Left renal pelvis (tissue), 4 donors: ENCODE data around the gene NFILZ. TPM values are rescaled to one million over a fixed set of nuclear protein-coding genes. Genes with fewer than 3 reads are reported as not detected.
"Not testable (repeated sequence)": the region's sequence is repeated elsewhere in the genome, so short reads cannot be mapped to it uniquely, and the experiment has no call there.

Experiments used
- DNase-seq, 4 donors: peaks; one replicate each; pipeline ENCODE4 v3.0.0-alpha.2; 2013; ENCODE audit warnings: low read depth in 4 of 4, low spot score in 3 of 4
- polyA plus RNA-seq, 4 donors: library from polyadenylated mRNA; unstranded; fragments of 120-200 nt; gene quantifications; one replicate each; pipeline ENCODE4 v1.2.1, GENCODE V29; 2013; ENCODE audit not compliant: insufficient read length in 4 of 4

NFILZ gene
- polyA plus RNA-seq, 4 donors: not detected

- no peak for DNase-seq
These were observed 19.0 kb upstream of the NFILZ start for GRCh38 chr19:8611391-8611876.

GRCh38 chr19:8611877-8612806 is 18.3 kb upstream of the NFILZ start:
- no peak for DNase-seq

- no peak for DNase-seq
These were observed 17.6 kb upstream of the NFILZ start for GRCh38 chr19:8612807-8613171.

GRCh38 chr19:8614455-8614854 is 16.0 kb upstream of the NFILZ start:
- DNase-seq: no peak

- DNase-seq: no peak
These were observed 15.4 kb upstream of the NFILZ start for GRCh38 chr19:8615024-8615423.

- DNase-seq: no peak
These were observed 14.4 kb upstream of the NFILZ start for GRCh38 chr19:8615813-8616596.

- no peak for DNase-seq
These were observed 13.6 kb upstream of the NFILZ start for GRCh38 chr19:8616861-8617260.

- not testable (repeated sequence) for DNase-seq
These were observed 13.1 kb upstream of the NFILZ start for GRCh38 chr19:8617325-8617724.

GRCh38 chr19:8617984-8618383 is 12.4 kb upstream of the NFILZ start:
- no peak for DNase-seq

- no peak for DNase-seq
These were observed 11.7 kb upstream of the NFILZ start for GRCh38 chr19:8618751-8619150.

- DNase-seq: not testable (repeated sequence)
These were observed 7.5 kb upstream of the NFILZ start for GRCh38 chr19:8622886-8623285.

GRCh38 chr19:8626842-8627241 is 3.6 kb upstream of the NFILZ start:
- DNase-seq: no peak

GRCh38 chr19:8629184-8629583 is 1.2 kb upstream of the NFILZ start:
- DNase-seq: no peak

- no peak for DNase-seq
These were observed 477 bp downstream of the NFILZ start for GRCh38 chr19:8630796-8631424.

GRCh38 chr19:8631425-8631819 is 989 bp downstream of the NFILZ start:
- no peak for DNase-seq

GRCh38 chr19:8635422-8635821 is 5.0 kb downstream of the NFILZ start:
- no peak for DNase-seq

- not testable (repeated sequence) for DNase-seq
These were observed 6.6 kb downstream of the NFILZ start for GRCh38 chr19:8637070-8637469.

GRCh38 chr19:8638078-8638619 is 7.7 kb downstream of the NFILZ start:
- DNase-seq: no peak

- no peak for DNase-seq
These were observed 9.5 kb downstream of the NFILZ start for GRCh38 chr19:8639821-8640401.

GRCh38 chr19:8640402-8641004 is 10.1 kb downstream of the NFILZ start:
- DNase-seq: no peak
